HG02588 (cell line): Measurements from ENCODE around the gene ACSL6.

Source experiments
- ATAC-seq: cut with Tn5 transposase; IDR thresholded peaks from one replicate; pipeline ENCODE4 v1.9.1; 2021; ENCODE audit warnings: mild to moderate bottlenecking, moderate library complexity; ENCODE audit not compliant: unreplicated experiment

ACSL6 gene, protein sequence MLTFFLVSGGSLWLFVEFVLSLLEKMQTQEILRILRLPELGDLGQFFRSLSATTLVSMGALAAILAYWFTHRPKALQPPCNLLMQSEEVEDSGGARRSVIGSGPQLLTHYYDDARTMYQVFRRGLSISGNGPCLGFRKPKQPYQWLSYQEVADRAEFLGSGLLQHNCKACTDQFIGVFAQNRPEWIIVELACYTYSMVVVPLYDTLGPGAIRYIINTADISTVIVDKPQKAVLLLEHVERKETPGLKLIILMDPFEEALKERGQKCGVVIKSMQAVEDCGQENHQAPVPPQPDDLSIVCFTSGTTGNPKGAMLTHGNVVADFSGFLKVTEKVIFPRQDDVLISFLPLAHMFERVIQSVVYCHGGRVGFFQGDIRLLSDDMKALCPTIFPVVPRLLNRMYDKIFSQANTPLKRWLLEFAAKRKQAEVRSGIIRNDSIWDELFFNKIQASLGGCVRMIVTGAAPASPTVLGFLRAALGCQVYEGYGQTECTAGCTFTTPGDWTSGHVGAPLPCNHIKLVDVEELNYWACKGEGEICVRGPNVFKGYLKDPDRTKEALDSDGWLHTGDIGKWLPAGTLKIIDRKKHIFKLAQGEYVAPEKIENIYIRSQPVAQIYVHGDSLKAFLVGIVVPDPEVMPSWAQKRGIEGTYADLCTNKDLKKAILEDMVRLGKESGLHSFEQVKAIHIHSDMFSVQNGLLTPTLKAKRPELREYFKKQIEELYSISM

GRCh38 chr5:132011622-132012343 lies at the start of gene ACSL6:
Gene ACSL6 (minus strand): TSS chr5:132011658. CDS start chr5:132011553, 105 bp downstream.
- ATAC-seq, result no peak

DNA sequence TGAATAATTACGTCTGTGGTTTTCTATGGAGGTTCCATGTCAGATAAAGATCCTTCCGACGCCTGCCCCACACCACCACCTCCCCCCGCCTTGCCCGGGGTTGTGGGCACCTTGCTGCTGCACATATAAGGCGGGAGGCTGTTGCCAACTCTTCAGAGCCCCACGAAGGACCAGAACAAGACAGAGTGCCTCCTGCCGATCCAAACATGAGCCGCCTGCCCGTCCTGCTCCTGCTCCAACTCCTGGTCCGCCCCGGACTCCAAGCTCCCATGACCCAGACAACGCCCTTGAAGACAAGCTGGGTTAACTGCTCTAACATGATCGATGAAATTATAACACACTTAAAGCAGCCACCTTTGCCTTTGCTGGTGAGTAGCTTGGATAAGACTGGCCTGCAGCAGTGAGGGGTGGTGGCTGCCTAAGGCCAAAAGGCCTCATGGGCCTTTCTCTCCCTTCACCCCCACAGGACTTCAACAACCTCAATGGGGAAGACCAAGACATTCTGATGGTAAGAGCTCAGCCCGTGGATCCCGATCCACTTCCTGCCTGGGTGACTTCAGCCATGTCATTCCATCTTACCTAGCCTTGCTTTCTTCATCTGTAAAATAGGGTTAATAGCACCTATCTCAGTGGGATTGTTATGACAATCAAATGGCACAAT lies 49.2 kb upstream of the ACSL6 start, which contains the start of gene IL3:
Gene IL3 (plus strand): TSS at position 155 of the 661 bp plus-strand sequence. CDS start 52 bp downstream, at position 207.
- no peak for ATAC-seq

DNA sequence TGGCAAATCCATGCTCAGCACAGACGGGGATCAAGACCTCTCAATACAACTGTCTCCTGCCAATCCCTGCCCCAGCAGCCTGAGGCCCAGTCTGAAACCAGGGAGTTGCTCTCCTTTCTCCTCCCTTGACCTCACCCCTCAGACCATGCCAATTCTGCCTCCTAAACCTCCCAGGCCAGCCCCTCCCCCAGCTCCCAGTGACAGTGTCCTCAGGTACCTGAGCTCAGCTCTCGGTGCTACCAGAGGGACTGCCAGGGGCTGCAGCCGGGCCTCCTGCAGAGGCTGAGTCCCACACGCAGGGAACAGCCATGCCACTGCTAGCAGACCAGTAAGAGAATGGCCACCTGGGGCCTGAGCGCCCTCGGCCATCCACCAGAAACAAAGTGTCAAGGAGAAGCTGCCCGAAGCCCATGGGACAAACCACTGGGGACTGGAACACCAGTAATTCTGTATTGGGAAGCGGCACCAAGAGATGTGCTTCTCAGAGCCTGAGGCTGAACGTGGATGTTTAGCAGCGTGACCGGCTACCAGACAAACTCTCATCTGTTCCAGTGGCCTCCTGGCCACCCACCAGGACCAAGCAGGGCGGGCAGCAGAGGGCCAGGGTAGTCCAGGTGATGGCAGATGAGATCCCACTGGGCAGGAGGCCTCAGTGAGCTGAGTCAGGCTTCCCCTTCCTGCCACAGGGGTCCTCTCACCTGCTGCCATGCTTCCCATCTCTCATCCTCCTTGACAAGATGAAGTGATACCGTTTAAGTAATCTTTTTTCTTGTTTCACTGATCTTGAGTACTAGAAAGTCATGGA lies 48.4 kb upstream of the ACSL6 start:
- ATAC-seq, result no peak

DNA sequence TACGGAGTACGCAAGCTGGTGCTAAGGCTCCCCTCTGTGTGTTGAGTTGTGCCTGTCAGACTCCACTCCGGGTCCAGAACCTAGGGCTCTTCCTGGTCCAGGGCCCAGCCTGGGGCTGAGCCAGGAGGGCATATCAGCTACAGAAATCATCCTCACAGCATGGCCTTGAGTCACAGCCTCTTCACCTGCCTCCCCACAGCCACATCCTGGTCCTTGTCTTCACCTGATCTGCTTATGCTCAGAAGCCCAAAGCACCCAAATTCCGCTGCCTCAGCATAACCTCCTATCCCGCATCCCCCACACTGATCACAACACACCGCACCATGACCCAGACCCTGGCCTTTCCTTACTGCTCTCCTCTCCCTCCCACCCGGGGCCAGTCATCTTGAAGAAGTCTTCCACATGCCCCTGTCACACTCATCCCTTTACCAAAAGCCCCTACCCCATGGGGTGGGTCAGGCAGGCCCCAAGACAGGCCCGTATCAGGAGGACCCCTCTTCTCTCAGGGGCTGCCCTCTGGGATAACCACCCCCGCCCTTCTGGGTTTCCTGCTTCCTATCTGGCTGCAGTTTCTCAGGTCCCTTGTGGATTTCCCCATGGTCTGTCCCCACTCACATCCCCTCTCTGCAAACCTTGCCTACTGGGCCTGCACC lies 47.7 kb upstream of the ACSL6 start:
- ATAC-seq, result no peak

DNA sequence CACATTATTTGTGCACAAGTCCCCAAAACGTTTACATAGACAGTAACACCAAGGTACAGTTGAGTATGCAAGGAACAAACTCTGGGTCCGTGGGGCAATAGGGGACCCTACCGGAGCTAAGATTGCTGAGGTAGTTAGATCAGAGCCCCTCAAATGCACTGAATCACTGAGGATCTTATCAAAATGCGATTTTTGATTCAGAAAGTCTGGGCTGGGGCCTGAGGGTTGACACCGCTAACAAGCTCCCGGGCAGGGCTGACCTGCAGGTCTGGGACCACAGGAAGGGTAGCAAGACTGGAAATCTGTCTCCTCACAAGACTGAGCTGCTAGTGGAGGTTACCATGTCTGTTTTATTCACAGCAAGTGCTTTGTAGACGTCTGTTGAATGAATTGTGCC lies 47.2 kb upstream of the ACSL6 start:
- no peak for ATAC-seq

GRCh38 chr5:132057498-132058255 lies 46.2 kb upstream of the ACSL6 start:
- no peak for ATAC-seq

- ATAC-seq, result no peak
Measured at GRCh38 chr5:132056610-132057497, 45.4 kb upstream of the ACSL6 start.

- ATAC-seq, result no peak
Measured at GRCh38 chr5:132055808-132056609, 44.6 kb upstream of the ACSL6 start.

DNA sequence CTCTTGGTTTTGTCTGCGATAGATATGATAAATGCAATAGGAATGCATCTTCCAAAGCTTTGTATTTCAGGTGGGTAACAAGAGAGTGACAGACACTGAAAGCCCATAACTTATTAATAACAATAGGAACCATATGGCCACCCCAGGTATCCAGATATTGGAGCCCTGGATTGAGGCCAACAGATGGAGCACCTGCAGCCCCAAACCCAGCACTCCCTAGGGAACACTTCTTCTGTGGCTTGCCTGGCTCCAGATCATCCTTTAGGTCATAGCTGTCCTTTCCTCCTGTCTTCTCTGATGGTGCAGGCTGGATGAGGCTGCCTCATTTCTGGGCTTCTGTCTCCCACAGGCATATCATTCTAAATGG lies 44.0 kb upstream of the ACSL6 start:
- ATAC-seq, result no peak

- ATAC-seq, result no peak
Measured at GRCh38 chr5:132054697-132055440, 43.4 kb upstream of the ACSL6 start.

DNA sequence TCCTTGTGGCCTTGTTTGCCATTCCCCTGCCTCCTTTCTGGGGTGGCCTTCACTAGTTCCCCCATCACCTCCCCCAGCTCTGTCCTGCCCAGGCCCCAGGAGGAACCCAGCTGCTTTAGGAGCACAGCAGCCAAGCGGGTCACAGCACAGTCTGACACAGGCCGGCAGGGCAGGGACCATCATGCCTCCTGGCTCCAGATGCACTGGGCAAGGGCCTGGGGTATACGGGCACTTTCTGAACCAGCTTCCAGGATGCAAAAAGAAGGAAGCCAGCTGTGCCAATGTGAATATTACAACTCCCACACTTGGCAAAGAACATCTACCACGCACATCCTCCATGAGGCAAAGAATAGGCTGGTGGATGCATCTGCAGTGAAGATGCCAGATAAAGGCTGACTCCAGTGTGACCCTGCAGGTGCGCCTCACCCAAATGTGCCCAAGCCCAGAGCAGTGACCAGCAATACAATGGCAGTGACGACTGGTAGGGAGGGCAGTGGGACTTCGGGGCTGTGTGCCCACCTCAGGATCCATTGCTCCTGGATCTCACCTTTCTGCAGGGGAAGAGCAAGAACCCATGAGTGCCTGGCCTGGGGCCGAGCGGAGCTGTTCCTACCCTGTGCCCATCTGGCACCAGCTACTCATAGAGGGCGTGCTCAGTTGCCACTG lies 42.7 kb upstream of the ACSL6 start:
- ATAC-seq, result no peak

DNA sequence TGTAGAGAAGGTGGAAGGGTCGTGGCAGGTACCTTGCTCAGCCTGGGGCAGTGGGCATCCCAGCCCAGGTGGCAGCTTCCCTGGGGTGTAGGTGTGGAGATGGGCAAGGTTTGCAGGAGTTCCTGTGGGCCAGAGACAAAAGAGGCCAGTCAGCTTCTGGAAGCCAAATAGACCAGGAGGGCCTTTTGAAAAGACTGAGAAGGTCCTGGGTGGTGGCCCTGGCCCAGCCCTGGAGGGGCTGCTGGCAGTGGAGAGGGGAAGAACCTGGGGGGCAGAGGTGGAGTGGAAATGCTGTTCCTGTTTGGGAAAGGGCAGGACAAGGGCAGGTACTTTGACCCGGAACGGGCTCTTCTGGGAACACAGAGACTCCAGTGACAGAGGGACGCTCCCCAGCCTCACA lies 42.0 kb upstream of the ACSL6 start:
- ATAC-seq, result no peak

- no peak for ATAC-seq
Measured at GRCh38 chr5:132052520-132052919, 41.1 kb upstream of the ACSL6 start.

GRCh38 chr5:132050661-132051552 lies 39.4 kb upstream of the ACSL6 start:
- no peak for ATAC-seq

GRCh38 chr5:132050136-132050535 lies 38.7 kb upstream of the ACSL6 start:
- no peak for ATAC-seq
